Brain pericyte (primary cell): ENCODE data around the gene SH3GL1.

Experiments
- DNase-seq: peaks from one replicate; pipeline ENCODE4 v3.0.0-alpha.2; 2012; ENCODE audit warnings: low read depth, low spot score

The SH3GL1 gene

GRCh38 chr19:4431808-4432674, 31.7 kb upstream of the SH3GL1 start:
- DNase-seq, result no peak

GRCh38 chr19:4431296-4431695, 30.9 kb upstream of the SH3GL1 start:
- no peak for DNase-seq

GRCh38 chr19:4430760-4431159, 30.4 kb upstream of the SH3GL1 start:
- no peak for DNase-seq

- DNase-seq, result no peak
These were observed 29.4 kb upstream of the SH3GL1 start for GRCh38 chr19:4429771-4430171.

GRCh38 chr19:4429256-4429655, 28.9 kb upstream of the SH3GL1 start:
- DNase-seq, result no peak

GRCh38 chr19:4428326-4428975, 28.1 kb upstream of the SH3GL1 start:
- no peak for DNase-seq

- DNase-seq, result no peak
These were observed 25.2 kb upstream of the SH3GL1 start for GRCh38 chr19:4425537-4425936.

- DNase-seq, result no peak
These were observed 23.2 kb upstream of the SH3GL1 start for GRCh38 chr19:4423416-4424126.

- DNase-seq, result no peak
These were observed 15.9 kb upstream of the SH3GL1 start for GRCh38 chr19:4416268-4416667.

- DNase-seq, result no peak
These were observed 15.0 kb upstream of the SH3GL1 start for GRCh38 chr19:4415352-4415751.

GRCh38 chr19:4414800-4415321, 14.5 kb upstream of the SH3GL1 start:
- DNase-seq, result no peak

GRCh38 chr19:4414144-4414799, 13.9 kb upstream of the SH3GL1 start:
- DNase-seq, result no peak

- DNase-seq, result no peak
These were observed 13.2 kb upstream of the SH3GL1 start for GRCh38 chr19:4413588-4413987.

GRCh38 chr19:4409123-4409933, 9.0 kb upstream of the SH3GL1 start:
- no peak for DNase-seq

GRCh38 chr19:4406626-4407025, 6.3 kb upstream of the SH3GL1 start:
- no peak for DNase-seq

- DNase-seq, result no peak
These were observed 5.6 kb upstream of the SH3GL1 start for GRCh38 chr19:4405977-4406376.

- DNase-seq, result no peak
These were observed 2.8 kb upstream of the SH3GL1 start for GRCh38 chr19:4403005-4403761.

GRCh38 chr19:4402171-4403004, 2.0 kb upstream of the SH3GL1 start, which contains the start of gene CHAF1A:
TSS of gene CHAF1A (plus strand) at chr19:4402640. CDS start at chr19:4402763, 123 bp downstream.
- DNase-seq, result peak; percentile 99

- DNase-seq, result no peak
These were observed 1.4 kb upstream of the SH3GL1 start for GRCh38 chr19:4401769-4402170.
